Ovary (tissue), 3 donors: ENCODE data around the gene CRBN.

Source experiments
- EP300 ChIP-seq: sonication (generic); formaldehyde crosslinking; IDR thresholded peaks from one replicate; pipeline ENCODE4 v1.6.1; 2017; ENCODE audit warnings: antibody characterized with exemption
- POLR2A ChIP-seq: fragments of 450-650 bp; IDR thresholded peaks from one replicate; pipeline ENCODE4 v1.6.1; 2017; ENCODE audit warnings: antibody characterized with exemption, mild to moderate bottlenecking, moderate library complexity
- TF ChIP-seq, protein P1 (sequence below), 3 donors: fragments of 450-650 bp in 2 of 3; fragments of 200-600 bp in 1 of 3; IDR thresholded peaks; one replicate each; pipeline versions ENCODE4 v1.5.1 to v1.8.0; 2016 to 2022; ENCODE audit warnings: antibody characterized with exemption in 3 of 3, mild to moderate bottlenecking in 1 of 3
- donor health status: DM: no; HTN: no; CAD: no.

DNA sequence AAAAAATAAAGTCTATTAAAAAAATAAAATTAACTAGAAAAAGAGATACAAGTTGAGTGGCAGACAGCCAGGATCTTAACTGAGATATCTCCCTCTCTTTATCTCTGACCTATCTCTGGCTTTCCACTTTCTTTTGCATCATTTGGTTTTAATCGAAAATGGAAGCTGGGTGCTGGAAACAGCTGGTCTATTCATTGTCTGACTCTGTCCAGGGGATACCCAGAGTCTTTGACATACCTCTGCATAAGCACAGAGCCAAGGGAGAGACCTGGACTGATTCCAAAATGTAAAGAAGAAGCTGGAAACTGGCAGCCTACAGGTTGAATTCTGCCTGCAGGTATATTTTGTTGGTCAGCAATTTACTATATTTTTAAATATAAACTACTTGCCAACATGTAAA lies 29.6 kb upstream of the CRBN start:
- TF ChIP-seq EP300, result no peak
- TF ChIP-seq, protein P1, sequence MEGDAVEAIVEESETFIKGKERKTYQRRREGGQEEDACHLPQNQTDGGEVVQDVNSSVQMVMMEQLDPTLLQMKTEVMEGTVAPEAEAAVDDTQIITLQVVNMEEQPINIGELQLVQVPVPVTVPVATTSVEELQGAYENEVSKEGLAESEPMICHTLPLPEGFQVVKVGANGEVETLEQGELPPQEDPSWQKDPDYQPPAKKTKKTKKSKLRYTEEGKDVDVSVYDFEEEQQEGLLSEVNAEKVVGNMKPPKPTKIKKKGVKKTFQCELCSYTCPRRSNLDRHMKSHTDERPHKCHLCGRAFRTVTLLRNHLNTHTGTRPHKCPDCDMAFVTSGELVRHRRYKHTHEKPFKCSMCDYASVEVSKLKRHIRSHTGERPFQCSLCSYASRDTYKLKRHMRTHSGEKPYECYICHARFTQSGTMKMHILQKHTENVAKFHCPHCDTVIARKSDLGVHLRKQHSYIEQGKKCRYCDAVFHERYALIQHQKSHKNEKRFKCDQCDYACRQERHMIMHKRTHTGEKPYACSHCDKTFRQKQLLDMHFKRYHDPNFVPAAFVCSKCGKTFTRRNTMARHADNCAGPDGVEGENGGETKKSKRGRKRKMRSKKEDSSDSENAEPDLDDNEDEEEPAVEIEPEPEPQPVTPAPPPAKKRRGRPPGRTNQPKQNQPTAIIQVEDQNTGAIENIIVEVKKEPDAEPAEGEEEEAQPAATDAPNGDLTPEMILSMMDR (IDR thresholded peaks at IDR 0.05), result no peak
- no peak for TF ChIP-seq POLR2A
